NCI-H524 (cell line): ENCODE data around the gene EIF4H.
"Not testable (repeated sequence)": the region's sequence is repeated elsewhere in the genome, so short reads cannot be mapped to it uniquely, and the experiment has no call there.

ENCODE experiments used
- DNase-seq, 2 experiments: peaks; one replicate each; lab custom pipeline; 2025; lab: John Stamatoyannopoulos, UW

Gene EIF4H

DNA sequence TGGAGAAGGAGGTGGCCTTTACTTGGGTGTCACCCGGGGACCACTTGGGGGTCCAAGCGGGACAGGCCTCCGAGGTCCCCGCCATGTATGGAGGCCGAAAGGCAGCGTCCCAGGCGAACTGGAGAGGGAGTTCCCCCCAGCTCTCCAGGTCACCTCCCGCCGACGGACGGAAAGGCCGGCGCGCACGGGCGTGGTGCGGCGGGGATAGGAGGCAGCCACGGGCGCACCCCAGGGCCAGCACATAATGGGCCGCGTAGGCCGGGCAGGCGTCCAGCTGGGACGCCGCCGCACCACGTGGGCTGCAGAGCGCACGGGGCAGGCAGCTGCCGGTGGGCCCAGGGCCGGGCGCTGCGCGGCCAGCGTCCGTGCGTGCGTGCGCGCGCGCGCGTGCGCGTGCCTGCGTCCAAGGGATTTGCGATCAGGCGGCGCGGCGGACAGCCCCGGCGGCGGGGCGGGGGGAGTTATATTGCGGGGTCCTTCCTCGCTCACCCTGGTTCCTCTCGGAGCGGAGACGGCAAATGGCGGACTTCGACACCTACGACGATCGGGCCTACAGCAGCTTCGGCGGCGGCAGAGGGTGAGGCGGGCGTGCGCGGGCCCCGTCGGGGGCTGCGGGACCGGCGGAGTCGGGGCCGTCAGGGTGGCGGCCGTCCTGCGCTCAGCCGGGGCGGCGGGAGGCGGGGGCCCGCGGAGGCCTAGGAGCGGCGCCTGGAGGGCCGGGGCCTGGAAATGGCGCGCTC lies at the start of gene EIF4H:
Gene EIF4H (plus strand): TSS at position 491 of the 740 bp plus-strand sequence. CDS start 28 bp downstream, at position 519.
- peak; percentile 81 to 93 for DNase-seq

DNA sequence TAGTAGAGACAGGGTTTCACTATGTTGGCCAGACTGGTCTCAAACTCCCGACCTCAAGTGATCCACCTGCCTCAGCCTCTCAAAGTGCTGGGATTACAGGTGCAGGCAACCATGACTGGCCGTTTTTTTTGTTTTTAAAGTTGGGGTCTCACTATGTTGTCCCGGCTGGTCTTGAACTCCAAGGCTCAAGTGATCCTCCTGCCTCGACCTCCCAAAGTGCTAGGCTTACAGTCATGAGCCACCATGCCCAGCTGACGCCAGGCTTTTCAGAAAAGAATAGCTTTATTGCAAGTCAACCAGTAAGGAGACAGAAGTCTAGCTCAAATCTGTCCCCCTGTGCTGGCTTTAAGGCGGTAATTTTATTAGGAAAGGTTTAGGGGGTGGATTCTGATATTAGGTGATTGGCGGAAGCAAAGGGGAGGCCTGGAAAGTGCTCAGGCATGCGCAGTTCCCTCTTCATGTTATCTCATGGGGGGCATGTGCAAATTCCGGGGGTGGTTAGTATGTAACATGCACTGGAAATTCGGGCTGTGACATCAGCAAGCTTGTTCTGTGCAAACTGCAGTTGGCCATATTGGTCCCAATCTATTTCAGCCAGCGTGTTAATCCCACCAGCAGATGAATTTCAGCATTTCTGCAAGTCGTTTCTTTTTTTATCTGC lies 47.8 kb upstream of the EIF4H start:
- no peak for DNase-seq

DNA sequence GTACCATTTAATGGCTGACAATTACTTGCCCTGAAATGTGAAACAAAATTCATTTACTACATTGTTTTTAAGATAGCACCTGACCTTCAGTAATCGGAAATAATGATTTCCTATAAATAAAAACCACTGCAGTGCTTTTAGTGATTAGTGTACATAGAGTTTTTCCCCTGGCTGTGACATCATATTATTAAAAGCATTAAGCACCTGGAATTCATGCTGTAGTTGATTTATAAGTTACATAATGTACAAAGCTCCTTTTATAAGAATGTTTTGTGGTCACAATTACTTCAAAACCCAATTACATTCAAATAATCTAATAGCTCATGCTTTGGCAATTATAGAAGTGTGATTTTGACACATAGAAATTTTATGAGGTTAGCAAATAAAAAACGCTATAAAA lies 44.3 kb upstream of the EIF4H start:
- DNase-seq, result no peak

DNA sequence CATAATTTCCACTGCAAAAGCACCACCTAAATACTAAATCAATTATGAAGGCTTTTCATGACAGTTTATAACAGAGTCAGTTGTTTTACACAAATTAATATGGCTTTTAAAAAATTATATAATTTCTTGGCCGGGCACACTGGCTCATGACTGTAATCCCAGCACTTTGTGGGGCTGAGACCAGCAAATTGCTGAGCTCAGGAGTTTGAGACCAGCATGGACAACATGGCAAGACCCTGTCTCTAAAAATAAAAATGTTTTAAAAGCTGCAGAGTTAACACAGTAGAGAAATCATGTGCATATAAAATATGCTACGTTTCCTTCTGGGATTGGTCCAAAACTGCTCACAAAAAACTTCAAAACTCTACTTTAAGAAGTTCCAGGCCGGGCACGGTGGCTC lies 43.6 kb upstream of the EIF4H start:
- DNase-seq, result no peak

DNA sequence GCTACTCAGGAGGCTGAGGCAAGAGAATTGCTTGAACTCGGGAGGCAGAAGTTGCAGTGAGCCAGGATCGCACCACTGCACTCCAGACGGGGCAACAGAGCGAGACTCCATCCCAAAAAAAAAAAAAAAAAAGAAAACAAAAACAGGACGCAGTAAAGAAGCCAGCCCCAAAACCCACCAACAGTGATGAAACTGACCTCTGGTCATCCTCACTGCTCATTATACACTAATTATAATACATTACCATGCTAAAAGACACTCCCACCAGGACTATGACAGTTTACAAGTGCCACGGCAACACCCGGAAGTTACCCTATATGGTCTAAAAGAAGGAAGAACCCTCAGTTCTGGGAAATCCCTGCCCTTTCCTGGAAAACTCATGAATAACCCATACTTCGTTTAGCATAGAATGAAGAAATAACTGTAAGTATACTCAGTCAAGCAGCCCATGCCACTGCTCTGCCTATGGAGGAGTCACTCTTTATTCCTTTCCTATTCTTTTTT lies 40.0 kb upstream of the EIF4H start:
- no peak for DNase-seq

DNA sequence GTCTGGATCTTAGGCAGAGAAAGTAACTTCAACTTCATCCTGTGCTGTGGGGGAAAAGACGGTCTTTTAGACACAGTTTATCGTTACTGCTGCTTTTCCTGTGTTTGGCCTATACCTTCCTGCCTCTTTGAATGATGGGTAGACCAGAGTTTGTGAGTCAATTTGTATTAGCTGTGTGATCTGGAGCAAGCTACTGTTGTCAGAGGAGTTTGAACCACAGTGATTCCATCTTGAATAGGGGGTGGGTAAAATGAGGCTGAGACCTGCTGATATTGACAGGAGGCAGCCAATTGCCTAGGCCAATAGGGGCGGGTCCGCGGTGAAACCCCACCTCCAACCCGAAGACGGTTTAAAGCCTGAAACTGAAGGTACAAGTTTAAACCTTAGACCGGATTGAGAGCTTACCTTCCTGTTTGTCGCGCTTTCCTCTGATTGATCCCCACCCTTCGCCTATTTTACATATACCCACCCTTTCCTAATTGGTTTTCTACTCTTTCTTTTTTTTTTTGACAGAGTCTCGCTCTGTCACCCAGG lies 35.8 kb upstream of the EIF4H start:
- DNase-seq, result no peak

DNA sequence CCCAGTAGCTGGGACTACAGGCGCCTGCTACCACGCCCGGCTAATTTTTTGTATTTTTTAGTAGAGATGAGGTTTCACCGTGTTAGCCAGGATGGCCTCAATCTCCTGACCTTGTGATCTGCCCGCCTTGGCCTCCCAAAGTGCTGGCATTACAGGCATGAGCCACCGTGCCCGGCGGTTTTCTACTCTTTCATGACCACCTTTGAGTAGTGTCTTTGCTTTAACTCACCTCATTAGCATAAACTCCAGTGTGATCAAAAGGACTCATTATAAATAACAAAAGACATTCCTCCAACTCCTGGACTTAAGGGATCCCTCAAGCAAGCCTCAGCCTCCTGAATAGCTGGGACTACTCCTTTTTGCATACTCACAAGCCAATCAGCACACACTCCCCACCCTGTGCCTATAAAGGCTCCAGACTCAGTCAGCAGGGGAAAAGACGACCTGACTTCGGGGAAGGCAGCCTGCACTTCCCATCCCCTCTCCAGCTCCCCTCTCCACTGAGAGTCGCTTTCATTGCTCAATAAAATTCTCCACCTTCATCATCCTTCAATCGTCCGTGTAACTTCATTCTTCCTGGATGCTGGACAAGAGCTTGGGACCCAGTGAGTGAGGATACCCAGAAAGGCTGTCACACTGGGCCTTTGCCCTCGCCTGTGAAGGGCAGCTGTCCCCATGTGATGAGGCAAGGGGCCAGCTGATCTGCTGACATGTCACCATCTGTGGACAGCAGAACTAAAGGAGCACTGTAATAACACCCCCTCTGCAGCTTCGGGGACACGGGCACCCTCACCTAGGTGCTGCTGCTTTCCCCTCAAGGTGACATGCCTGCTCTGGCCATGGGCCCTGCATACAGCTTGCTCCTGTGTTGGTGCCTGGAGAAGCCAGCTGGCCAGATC lies 35.0 kb upstream of the EIF4H start:
- DNase-seq, result no peak

DNA sequence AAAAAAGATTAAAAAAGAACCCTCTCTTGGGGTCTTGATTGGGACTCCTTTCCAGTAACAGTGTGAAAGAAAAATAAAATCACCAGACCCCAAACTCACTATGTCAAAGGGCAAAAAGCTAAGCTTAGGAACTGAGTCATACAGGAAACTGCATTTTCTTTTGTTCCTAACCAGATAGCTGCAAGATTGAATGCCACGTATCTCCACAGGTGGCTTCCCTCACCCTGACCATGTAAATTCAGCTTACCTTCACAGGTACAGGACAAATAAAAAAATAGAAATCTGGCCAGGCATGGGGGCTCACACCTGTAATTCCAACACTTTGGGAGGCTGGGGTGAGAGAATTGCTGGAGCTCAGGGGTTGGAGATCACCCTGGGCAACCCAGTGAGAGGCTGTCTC lies 32.5 kb upstream of the EIF4H start:
- DNase-seq, result no peak

DNA sequence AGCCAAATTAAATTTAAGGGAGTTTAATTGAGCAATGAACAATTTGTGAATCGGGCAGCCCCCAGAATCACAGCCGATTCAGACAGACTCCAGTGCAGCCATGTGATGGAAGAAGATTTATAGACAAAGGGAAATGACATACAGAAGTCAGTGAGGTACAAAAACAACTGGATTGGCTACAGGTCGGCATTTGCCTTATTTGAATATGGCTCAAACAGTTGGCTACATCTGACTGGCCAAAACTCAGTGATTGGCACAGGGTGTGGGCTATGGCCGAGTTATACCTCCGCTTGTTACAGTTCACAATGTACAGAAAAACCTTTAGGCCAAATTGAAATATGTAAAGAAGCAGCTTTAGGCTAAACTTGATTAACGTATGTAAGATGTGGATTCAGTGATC lies 30.8 kb upstream of the EIF4H start:
- no peak for DNase-seq

DNA sequence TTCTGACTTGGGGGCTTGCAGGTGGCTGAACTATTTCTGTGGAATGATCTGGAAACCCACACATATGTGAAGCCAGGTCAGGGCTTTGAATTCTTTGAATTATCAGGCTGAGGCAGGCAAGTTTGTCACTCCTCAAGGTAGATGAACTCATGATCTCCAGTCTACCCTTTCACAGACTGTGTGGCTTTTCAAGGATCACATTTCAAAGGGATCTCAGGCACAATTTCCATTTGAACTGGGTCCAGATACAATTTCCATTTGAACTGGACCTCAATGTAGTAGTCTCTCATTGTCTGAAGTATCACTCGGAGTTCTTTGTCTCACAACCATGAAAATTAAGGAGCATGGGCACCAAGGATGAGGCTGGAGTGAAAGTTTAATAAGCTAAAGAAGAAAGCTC lies 25.7 kb upstream of the EIF4H start:
- DNase-seq, result no peak

DNA sequence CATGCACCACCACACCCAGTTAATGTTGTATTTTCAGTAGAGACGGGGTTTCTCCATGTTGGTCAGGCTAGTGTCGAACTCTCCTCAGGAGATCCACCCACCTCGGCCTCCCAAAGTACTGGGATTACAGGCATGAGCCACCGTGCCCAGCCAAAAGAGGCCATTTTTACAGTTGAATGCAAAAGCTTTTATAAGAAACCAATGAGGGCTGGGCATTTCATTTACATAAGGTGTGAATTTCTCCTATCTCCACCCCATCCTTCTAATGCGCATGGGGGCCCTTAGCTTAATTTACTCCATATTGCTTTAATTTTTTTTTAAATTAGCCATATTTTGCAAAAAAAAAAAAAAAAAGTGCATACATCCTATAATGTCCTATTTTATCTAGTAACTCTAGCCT lies 25.1 kb upstream of the EIF4H start:
- no peak for DNase-seq

DNA sequence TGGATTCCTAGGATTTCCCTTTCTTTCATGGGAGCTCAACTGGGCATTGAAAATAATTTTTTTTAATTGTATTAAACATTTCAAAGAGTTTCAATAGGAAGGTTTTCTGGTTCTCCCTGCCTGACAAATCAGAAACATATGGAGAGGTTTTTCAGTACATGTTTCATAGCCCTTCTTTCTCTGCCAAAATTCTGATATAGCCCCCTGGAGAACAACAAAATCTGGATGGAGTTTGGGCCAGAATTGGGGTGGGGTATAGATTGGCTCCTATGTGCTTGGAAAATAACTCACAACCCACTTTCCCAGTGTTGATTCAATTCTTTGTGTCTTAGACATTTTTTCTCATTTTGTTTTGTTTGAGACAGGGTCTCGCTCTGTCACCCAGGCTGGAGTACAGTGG lies 24.6 kb upstream of the EIF4H start:
- DNase-seq, result no peak

DNA sequence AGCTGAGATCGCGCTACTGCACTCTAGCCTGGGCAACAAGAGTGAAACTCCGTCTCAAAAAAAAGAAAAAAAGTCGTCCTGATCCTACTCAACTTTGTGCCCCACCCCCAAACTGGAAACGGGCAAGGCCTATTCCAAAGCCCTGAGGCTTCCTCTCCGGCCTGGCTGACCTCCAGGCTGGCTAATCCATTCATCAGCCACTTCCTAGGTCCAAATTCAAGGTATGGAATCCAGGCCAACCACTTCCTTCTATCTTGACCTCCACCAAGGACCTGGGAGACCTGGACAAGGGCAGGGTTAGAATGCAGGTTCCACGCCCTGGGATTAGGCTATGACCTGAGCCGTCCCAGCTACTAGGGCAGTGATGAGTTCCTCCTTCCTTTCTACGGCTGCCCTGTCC lies 20.4 kb upstream of the EIF4H start:
- no peak for DNase-seq

DNA sequence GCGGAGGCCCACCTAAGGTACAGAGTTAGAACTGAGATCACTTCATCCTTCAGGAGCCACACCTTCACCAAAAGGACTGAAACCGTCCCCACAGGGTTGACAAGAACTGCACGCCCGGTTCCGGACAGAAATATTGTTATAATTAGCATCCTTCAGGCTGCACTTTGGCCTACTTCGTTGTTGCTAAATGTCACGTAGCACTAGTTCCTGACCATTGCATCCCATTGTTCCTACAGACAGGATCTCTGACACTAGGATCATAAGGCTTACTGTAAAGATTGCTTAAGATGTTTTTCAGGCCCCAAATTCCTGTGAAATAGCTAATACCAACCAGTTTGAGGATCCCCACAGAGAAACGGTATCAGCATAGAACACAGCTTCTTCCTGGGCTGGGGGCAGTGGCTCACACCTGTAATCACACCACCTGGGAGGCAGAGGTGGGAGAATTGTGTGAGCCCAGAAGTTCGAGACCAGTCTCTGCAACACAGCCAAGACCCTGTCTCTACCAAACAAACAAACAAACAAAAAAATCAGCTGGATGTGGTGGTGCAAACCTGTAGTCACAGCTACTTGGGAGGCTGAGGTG lies 18.3 kb upstream of the EIF4H start:
- no peak for DNase-seq

DNA sequence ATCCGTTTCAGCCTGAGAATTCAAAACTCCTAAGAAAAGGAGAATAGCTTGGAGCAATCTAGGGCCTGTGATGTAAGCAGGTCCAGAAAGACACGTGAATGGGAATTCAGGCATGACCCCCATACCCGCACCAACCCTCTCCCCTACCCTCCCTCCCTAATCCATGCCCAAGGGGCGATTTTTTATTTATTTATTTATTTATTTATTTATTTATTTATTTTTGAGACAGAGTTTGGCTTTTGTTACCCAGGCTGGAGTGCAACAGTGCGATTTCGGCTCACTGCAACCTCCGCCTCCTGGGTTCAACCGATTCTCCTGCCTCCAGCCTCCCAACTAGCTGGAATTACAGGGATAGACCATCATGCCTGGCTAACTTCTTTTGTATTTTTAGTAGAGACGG lies 16.6 kb upstream of the EIF4H start:
- no peak for DNase-seq

DNA sequence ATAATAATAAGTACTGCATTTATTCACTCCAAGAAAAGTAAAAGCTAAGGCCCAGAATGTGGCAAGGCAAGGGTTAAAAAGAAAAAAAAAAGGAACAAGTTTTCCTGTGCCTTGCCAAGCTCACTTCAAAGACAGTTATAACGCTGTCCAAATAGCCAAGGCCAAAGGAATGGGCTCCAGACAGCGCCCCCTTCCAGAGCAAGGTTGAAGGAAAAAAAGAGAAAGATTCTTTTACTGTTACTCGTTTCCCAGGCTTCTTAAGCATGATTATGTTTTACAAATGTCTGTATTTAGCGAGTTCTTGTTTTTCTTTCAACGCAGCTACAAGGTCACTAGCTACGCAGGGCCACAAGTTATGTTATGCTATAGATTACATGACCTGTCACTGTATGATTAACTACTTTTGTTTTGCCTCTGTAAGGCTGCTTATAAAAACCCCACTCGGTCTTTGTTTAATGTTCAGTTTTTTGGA lies 9.1 kb upstream of the EIF4H start:
- no peak for DNase-seq

DNA sequence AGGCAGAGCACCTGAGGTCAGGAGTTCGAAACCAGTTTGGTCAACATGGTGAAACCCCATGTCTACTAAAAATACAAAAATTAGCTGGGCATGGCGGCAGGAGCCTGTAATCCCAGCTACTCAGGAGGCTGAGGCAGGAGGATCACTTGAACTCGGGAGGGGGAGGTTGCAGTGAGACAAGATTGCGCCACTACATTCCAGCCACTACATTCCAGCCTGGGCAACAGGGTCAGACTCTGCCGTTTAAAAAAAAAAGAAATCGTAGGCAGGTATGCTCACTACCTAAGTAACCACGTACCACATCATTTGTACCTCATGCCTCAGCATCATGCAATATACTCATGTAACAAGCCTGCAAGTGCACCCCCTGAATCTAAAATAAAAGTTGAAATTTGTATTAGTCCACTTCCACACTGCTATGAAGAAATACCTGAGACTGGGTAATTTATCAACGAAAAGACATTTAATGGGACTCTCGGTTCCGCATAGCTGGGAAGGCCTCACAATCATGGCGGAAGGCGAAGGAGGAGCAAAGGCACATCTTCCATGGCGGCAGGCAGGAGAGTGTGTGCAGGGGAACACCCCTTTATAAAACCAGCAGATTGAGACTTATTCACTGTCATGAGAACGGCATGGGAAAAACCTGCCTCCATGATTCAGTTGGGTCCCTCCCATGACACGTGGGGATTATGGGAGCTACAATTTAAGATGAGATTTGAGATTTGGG lies 8.1 kb upstream of the EIF4H start:
- no peak for DNase-seq

DNA sequence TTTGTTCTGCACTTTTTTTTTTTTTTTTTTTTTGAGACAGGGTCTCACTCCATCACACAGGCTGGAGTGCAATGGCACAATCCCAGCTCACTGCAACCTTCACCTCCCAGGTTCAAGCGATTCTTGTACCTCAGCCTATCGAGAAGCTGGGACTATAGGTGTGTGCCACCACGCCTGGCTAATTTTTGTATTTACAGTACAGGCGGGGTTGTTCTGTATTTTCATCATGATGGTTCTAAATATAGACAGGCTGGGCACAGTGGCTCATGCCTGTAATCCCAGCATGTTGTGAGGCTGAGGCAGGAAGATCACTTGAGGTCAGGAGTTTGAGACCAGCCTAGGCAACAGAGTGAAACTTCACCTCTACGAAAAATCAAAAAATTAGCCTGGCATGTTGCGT lies 6.8 kb upstream of the EIF4H start:
- not testable (repeated sequence) for DNase-seq

DNA sequence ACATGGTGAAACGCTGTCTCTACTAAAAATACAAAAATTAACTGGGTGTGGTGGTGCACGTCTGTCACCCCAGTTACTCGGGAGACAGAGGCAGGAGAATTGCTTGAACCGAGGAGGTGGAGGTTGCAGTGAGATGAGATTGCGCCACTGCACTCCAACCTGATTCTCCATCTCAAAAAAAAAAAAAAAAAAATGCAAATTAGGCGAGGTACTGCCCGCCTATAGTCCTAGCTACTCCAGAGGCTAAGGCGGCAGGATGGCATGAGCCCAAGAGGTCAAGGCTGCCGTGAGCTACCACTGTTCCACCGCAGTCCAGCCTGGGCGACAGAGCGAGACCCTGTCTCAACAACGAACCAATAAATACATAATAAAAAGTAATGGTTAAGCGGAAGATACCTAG lies 1.1 kb upstream of the EIF4H start:
- no peak for DNase-seq

DNA sequence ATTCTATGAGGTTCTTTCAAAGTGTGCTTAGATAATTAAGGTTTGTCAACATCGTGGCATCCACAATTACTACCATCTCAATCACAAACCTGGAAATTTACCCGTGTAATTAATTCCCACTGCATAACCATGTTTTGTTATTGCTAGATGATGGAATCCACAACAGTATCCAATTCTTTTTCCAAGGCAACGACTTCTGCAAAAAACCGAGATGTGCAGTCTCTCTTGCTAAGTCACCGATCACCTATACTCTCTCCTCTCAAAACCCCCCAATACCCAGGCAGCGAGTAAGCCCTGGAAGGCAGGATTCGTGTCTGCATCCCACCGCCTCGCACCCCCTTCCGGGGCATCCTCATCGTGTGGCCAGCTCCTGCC lies 678 bp upstream of the EIF4H start:
- peak in 1 of 2 experiments; percentile 60 for DNase-seq

DNA sequence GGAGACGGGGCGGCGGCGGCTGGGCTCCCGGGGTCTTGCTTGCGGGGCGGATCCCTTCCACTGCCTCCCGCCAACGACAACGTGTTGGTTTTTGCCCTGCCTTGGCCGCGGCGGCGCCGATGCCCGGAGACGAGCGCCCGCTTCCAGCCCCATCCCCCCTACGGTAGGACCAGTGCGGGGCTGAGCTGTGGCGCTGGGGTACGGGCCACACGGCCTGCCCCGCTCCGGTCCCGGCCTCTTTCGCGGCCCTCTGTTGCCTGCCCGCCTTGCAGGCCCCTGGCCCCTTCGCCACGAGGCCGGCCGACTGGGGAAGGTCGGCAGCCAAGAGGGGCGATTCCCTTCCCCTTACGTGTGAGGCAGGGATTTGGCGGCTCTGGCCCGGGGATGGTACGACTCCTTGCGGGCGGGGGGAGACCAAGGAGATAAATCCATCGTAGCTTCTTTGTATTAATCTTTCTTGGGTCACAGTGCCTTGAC lies 488 bp downstream of the EIF4H start:
- peak in 1 of 2 experiments; percentile 29 for DNase-seq
